C1 segment of cervical spinal cord (tissue), 14 donors: Measurements from ENCODE around the gene LAMA2.
A peak's percentile ranks its signal among the peaks of the same experiment; 100 is the strongest.

Source experiments
- DNase-seq, 14 donors: peaks; one replicate each; lab custom pipeline; 2025; lab: John Stamatoyannopoulos, UW

The LAMA2 gene

GRCh38 chr6:129212081-129212480, 329.1 kb downstream of the LAMA2 start:
- no peak for DNase-seq

DNA sequence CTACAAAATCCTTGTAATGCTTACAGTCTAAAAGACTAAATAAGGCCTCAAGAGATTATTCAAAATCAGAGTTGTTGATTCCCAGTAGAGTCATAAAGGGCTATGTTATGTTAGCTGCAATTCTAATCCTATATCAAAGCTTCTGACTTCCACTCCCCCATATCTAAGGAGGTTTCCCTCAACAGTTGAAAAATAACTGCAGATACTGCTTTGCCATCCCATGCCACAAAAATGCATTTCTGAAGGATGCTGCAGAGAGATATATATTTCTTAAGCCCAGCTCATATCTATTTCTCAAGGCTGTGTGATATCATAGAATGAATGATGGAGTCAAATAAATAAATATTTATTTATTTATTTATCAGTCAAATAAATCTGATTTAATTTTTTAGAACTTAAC, 332.3 kb downstream of the LAMA2 start:
- no peak for DNase-seq

DNA sequence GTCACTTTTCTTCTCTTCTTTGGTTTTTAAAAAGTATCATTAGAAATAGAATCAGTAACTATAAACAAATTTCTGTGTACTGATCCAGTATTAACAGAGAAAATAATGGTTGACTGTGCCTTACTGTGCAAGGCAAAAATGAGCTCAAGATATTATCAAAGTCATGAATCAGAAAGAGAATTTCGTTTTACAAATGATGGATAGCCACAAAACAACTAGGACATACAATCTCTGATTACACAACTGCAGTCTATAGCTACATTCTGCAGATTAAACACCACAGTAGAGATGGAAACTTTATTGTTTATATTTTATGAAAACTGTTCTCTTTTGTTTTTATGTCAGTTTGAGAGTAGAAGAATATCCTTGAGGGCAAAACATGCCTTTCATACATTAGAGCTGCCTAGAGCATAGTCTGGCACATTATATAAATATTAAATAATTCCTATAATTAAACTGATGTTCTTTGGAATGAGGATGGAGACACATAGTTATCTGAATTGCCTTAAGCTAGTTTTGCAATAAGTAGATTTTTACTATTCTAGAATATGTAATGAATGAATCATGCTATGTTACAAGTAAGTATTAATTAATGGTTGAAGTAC, 333.1 kb downstream of the LAMA2 start:
- no peak for DNase-seq

DNA sequence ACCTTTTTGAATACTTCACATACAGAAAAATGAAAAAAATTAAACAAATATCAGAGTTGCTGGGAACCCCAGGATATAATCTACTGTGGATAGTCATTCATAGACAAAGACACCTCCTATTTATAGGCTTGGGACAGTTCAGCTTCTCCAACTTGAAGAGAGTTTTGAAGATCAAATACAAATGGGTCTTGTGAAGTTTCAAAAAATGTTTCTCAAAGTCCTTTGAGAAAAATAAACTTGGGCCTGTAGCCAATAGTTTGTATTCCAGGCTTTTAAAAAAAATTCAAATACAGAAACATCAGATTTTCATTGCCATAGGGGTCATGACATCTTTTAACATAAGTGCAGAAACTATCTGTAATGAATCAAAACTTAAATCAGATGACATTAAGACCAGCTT, 334.8 kb downstream of the LAMA2 start:
- DNase-seq = no peak

- no peak for DNase-seq
Measured at GRCh38 chr6:129233458-129234134, 350.7 kb downstream of the LAMA2 start.

- no peak for DNase-seq
Measured at GRCh38 chr6:129235167-129236000, 352.4 kb downstream of the LAMA2 start.

DNA sequence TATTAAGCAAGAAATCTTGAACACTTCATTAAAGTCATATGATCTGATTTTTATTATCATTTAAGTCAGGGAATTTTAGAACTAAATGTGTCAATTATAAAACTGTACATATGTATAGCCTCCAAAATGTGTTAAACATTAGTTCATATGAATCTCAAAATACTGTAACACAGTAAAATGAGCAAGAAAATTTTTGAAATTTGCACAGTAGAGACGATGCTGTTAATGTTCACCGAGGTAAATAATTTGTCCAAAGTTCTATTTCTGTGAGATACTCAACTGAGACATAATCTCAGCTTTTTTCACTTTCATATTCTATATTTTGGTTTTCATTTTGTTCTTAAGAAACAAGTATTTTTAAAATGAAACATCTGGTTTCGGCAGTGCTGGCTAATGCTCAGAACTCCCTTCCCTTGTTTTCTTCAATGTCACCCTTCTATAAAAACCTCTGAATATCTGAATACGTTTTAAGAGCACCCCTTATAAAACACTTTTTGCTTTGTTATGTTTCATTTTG, 353.1 kb downstream of the LAMA2 start:
- no peak for DNase-seq

- no peak for DNase-seq
Measured at GRCh38 chr6:129238991-129239390, 356.1 kb downstream of the LAMA2 start.

DNA sequence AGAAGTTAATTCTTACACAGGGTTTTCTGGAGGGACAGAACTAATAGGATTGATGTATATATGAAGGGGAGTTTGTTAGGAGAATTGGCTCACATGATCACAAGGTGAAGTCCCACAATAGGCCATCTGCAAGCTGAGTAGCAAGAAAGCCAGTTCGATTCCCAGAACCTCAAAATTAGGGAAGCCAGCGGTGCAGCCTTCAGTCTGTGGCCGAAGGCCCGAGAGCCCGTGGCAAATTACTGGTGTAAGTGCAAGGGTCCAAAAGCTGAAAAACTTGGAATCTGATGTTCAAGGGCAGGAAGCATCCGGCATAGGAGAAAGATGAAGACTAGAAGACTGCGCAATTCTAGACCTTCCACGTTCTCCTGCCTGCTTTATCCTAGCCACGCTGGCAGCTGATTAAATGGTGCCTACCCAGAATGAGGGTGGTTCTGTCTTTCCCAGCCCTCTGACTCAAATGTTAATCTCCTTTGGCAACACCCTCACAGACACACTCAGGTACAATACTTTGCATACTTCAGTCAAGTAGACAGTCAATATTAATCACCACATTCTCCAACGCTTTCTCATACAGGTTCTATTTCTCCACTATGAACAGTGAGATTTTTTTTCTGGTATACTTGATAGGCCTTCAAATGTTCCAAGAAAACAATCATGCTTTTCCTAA, 357.0 kb downstream of the LAMA2 start:
- no peak for DNase-seq

DNA sequence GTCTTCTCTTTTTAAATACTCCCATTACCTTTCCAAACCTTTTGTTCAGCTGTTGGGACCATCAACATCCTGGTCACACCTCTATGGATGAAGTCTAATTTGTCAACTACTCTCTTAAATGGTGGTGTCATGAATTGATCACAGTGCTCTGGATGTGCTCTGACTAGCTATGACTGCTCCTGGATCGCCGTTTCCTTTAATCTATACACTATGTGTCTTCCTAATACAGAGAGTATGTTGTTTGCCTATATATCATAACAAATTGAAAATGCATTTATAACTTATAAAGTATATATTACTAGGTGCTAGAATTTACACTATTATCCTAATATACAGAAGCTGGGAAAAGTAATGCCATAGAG, 357.5 kb downstream of the LAMA2 start:
- no peak for DNase-seq

DNA sequence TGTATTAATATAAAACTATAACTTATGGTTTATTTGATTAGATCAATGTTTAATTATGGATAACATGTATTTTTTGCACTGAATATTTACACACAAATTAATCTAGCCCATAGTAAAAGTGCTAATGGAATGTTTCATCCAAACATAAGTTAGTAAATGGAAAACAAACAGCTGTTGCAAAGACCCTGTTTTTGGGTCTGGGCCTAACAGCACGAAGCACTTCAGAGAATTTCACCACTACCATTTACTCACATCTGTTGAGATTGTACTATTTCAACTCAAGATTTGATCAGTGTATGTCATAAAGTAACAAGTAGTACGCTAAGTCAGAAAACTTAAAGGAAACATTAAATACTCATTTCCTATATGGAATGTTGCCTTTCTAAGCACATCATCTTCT, 359.6 kb downstream of the LAMA2 start:
- DNase-seq = no peak

GRCh38 chr6:129243377-129243776, 360.4 kb downstream of the LAMA2 start:
- no peak for DNase-seq

GRCh38 chr6:129248946-129249345, 366.0 kb downstream of the LAMA2 start:
- DNase-seq = peak in 1 of 14 donors; percentile 34

DNA sequence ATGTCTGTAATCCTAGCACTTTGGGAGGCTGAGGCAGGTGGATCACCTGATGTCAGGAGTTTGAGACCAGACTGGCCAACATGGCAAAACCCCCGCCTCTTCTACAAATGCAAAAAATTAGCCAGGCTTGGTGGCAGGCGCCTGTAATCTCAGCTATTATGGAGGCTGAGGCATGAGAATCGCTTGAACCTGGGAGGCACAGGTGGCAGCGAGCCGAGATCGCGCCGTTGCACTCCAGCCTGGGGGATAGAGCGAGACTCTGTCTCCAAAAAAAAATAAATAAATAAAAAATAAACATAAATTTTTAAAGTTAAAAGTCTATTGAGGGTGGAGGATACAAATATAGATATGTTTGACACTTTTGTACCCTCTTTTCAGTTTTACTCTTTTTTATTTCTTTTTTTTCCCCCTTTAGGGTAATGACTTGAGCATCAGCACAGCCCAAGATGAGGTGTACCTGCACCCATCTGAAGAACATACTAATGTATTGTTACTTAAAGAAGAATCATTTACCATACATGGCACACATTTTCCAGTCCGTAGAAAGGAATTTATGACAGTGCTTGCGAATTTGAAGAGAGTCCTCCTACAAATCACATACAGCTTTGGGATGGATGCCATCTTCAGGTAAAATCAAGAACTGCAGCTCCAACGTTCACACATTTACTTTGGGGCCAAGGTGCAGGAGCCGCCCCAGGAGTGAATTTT, 368.9 kb downstream of the LAMA2 start:
- peak in 3 of 14 donors; percentile 20 to 33 (median 20) for DNase-seq

GRCh38 chr6:129252377-129253071, 369.6 kb downstream of the LAMA2 start:
- no peak for DNase-seq

DNA sequence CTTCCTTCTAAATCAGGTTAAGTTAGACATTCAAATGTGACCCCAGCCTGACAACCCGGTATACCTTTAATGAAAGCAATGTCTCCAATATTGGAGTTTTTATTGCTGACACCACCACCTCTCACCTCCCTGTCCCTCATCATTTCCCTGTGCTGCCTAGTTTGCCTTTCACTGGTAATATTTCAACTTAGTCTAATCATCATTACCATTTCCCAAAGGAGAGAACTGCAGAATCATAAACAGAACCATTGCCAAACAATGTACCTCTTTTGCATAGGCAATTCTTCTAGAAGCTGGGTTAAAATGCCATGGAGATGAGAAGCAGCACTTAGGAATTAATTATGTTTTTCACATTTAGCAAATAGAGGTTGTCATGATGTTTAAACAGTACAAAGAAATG, 370.3 kb downstream of the LAMA2 start:
- no peak for DNase-seq

DNA sequence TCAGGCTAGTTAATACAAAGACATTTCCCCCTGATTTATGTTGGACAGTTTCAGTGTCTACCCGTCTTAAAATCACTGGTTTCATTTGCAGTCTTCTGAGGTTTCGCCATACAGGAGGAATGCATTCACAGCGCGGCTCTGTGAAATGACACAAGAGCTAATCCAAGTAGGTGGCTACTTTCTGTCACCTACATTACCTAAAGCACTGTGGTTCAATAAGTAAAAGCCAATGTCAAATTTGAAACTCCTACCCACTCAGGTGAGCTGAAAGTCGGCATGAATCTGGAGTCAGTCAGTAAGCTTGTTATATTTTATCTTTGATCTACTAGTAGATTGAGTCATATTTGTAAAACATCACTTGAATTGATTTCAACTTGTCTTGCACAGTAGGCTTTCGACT, 370.8 kb downstream of the LAMA2 start:
- DNase-seq = no peak

DNA sequence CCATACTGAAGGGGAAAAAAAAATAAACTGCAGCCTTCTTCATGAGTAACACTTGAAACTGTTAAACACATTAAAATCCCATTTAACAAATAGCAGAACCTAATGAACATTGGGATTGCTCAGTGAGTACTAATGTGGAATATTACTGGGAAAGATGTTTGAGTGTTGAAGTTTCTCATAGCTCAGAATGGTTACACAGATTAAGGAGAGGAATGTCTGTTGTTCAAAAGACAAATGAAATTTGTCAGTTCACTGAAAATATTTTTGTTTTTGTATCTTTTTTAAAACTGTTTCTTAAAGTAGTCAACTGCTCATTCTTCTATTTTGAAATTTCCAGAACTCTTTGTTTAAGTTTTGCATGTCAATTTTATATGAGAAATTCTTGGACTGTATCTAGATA, 374.3 kb downstream of the LAMA2 start:
- DNase-seq = no peak

GRCh38 chr6:129262661-129263060, 379.7 kb downstream of the LAMA2 start:
- no peak for DNase-seq

DNA sequence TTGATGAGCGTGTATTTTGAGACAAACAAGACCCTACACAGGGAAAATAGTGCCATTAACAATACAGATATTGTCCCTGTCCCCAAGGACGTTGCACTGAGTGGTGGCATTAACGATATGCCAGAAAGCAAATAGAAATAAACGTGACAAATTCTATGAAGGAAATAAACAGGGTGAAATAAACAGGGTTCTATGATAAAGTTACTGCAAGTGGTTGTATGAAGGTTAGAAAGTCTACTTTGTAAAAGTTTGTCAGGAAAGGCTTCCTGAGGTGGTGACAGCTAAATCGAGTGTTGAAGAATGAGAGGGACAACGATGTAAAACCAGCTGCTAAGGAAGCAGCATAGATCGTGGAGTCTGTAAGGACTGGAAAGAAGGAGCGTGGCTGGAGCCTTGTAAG, 380.2 kb downstream of the LAMA2 start:
- peak in 1 of 14 donors; percentile 20 for DNase-seq
